Measurements from ENCODE around the gene PML. TPM values are rescaled to one million over a fixed set of nuclear protein-coding genes. Genes with fewer than 3 reads are reported as not detected.

PML gene
- total RNA-seq, 1 experiment from 2014 or later = 33.4 TPM

GRCh38 chr15:73952171-73952912, 42.2 kb upstream of the PML start:
- POLR2A ChIA-PET = no interaction called here
- H3K4me1 Mint-ChIP-seq (ENCODE audit: insufficient read depth, unreplicated experiment) = peaks cover 19% of the 10 kb centered on the region
- no peak overlapping the region for H3K27ac Mint-ChIP-seq (ENCODE audit: low read depth, unreplicated experiment)
- intact Hi-C loops (cut with micrococcal nuclease) = no loop called here
- no peaks in the 10 kb centered on the region for H3K9me3 Mint-ChIP-seq (ENCODE audit: unreplicated experiment)
- no peak for TF ChIP-seq CTCF (IDR thresholded peaks at IDR 0.05; ENCODE audit: unreplicated experiment)
- no peaks in the 10 kb centered on the region for H3K27me3 Mint-ChIP-seq (ENCODE audit: insufficient read depth, unreplicated experiment)
- no peak for DNase-seq (ENCODE audit: unreplicated experiment)
- H3K4me3 Mint-ChIP-seq (ENCODE audit: unreplicated experiment) = no peak overlapping the region
- no TSS peak for BruUV-seq (replicated peaks)
- peaks cover 5% of the 10 kb centered on the region for H3K36me3 Mint-ChIP-seq (ENCODE audit: insufficient read depth, unreplicated experiment)
- CTCF ChIA-PET = interaction anchor here (0.6 to 1.0 kb wide), 3 partner anchors 9 to 118 kb away, joined by 3 read pairs; no protein-coding TSS in a partner anchor

- ChIA-PET CTCF (interaction anchor here (0.6 to 1.6 kb wide), 5 partner anchors 8 to 369 kb away, joined by 3 to 8 read pairs (median 3); no protein-coding TSS in a partner anchor), POLR2A (no interaction called here)
- Mint-ChIP-seq H3K27ac (ENCODE audit: low read depth, unreplicated experiment) (no peak overlapping the region), H3K36me3 (ENCODE audit: insufficient read depth, unreplicated experiment) (peaks cover 5% of the 10 kb centered on the region), H3K9me3 (ENCODE audit: unreplicated experiment) (no peaks in the 10 kb centered on the region), H3K27me3 (ENCODE audit: insufficient read depth, unreplicated experiment) (no peaks in the 10 kb centered on the region), H3K4me1 (ENCODE audit: insufficient read depth, unreplicated experiment) (peaks cover 27% of the 10 kb centered on the region), H3K4me3 (ENCODE audit: unreplicated experiment) (no peak overlapping the region)
- BruUV-seq (replicated peaks) = no TSS peak
- no peak for DNase-seq (ENCODE audit: unreplicated experiment)
- intact Hi-C loops (cut with micrococcal nuclease) = no loop called here
- TF ChIP-seq CTCF (IDR thresholded peaks at IDR 0.05; ENCODE audit: unreplicated experiment) = no peak
These were observed 41.4 kb upstream of the PML start for GRCh38 chr15:73952913-73953750.

GRCh38 chr15:73954188-73955145, 40.0 kb upstream of the PML start:
- intact Hi-C loops (cut with micrococcal nuclease) = loop anchor here (5.0 kb wide), 1 partner anchor 368 kb away; no protein-coding TSS in a partner anchor
- no peaks in the 10 kb centered on the region for H3K27me3 Mint-ChIP-seq (ENCODE audit: insufficient read depth, unreplicated experiment)
- no TSS peak for BruUV-seq (replicated peaks)
- H3K4me1 Mint-ChIP-seq (ENCODE audit: insufficient read depth, unreplicated experiment) = peaks cover 34% of the 10 kb centered on the region
- CTCF ChIA-PET = interaction anchor here (0.5 to 1.6 kb wide), 4 partner anchors 10 to 1387 kb away, joined by 3 to 8 read pairs (median 4); no protein-coding TSS in a partner anchor
- no peaks in the 10 kb centered on the region for H3K9me3 Mint-ChIP-seq (ENCODE audit: unreplicated experiment)
- no peak for TF ChIP-seq CTCF (IDR thresholded peaks at IDR 0.05; ENCODE audit: unreplicated experiment)
- no peak overlapping the region for H3K4me3 Mint-ChIP-seq (ENCODE audit: unreplicated experiment)
- POLR2A ChIA-PET = no interaction called here
- DNase-seq (ENCODE audit: unreplicated experiment) = no peak
- H3K36me3 Mint-ChIP-seq (ENCODE audit: insufficient read depth, unreplicated experiment) = peaks cover 5% of the 10 kb centered on the region
- no peak overlapping the region for H3K27ac Mint-ChIP-seq (ENCODE audit: low read depth, unreplicated experiment)
